Measurements from ENCODE around the gene ISM1. TPM values are rescaled to one million over a fixed set of nuclear protein-coding genes. Genes with fewer than 3 reads are reported as not detected.

Gene ISM1
- total RNA-seq, 1 experiment from 2014 or later, result 0.20 TPM

GRCh38 chr20:13226367-13226766, 5.3 kb downstream of the ISM1 start:
- Histone ChIP-seq H3K23me2 (ENCODE audit: insufficient read length, low read depth, low read length, poor library complexity, severe bottlenecking) (peaks cover 12% of the 10 kb centered on the region), H2AFZ (ENCODE audit: low read length) (no peak overlapping the region), H4K91ac (ENCODE audit: insufficient read length, low read depth, low read length) (no peak overlapping the region), H3K4me2 (ENCODE audit: insufficient read depth, insufficient read length, low read length) (no peak overlapping the region), H4K20me1 (ENCODE audit: control insufficient read depth, insufficient read depth, insufficient read length) (no peaks in the 10 kb centered on the region), H3K18ac (ENCODE audit: insufficient read length, low read depth, low read length) (no peak overlapping the region), H2BK12ac (ENCODE audit: insufficient read length, low read depth, low read length) (no peak overlapping the region), H3K27me3 (ENCODE audit: insufficient read depth, low read length) (peaks cover 4% of the 10 kb centered on the region; the same call in 1 of the 2 replicates), H3K9ac (ENCODE audit: extremely low read depth, insufficient read length, low read length) (no peak overlapping the region), H2BK20ac (ENCODE audit: low read depth, low read length, poor library complexity, severe bottlenecking) (no peak overlapping the region), H3K4me1 (ENCODE audit: insufficient read depth, low read length) (no peaks in the 10 kb centered on the region), H3K79me2 (ENCODE audit: insufficient read depth, low read length) (no peaks in the 10 kb centered on the region), H3K4ac (ENCODE audit: low read depth, low read length) (no peak overlapping the region), H2BK15ac (ENCODE audit: low read depth, low read length) (no peak overlapping the region), H4K5ac (ENCODE audit: insufficient read length, low read depth, low read length) (no peak overlapping the region), H3K9me3 (ENCODE audit: control insufficient read depth, low read depth, low read length) (no peaks in the 10 kb centered on the region), H3K27ac (ENCODE audit: insufficient read length, low read depth, low read length) (no peak overlapping the region), H4K8ac (replicated peaks; ENCODE audit: insufficient read length, low read depth, low read length) (no peak overlapping the region), H3K56ac (ENCODE audit: insufficient read length, low read depth, low read length) (no peak overlapping the region), H2BK5ac (ENCODE audit: insufficient read length, low read length) (no peak overlapping the region), H3K23ac (ENCODE audit: insufficient read length, low read depth, low read length) (no peak overlapping the region), H3T11ph (ENCODE audit: low read length) (no peak overlapping the region), H3K79me1 (ENCODE audit: insufficient read depth, low read depth, low read length, poor library complexity, severe bottlenecking) (no peaks in the 10 kb centered on the region), H2AK5ac (ENCODE audit: insufficient read length, low read length) (no peak overlapping the region), H3K14ac (ENCODE audit: insufficient read depth, low read length) (no peak overlapping the region), H2BK120ac (ENCODE audit: low read depth, low read length, poor library complexity, severe bottlenecking) (no peak overlapping the region)
- Mint-ChIP-seq H3K36me3 (ENCODE audit: insufficient read depth in 1 of 3, low read depth in 3 of 3) (no peaks in the 10 kb centered on the region; a peak in 1 of 7 replicates), H3K27ac (no peak overlapping the region), H3K4me3 (no peak overlapping the region), H3K4me1 (peaks cover 10 to 15% of the 10 kb centered on the region in 2 experiments), H3K9me3 (no peaks in the 10 kb centered on the region; a peak in 2 of 5 replicates), H3K27me3 (ENCODE audit: low read depth) (peaks cover 48% of the 10 kb centered on the region)
- no peak for TF ChIP-seq CTCF (conservative IDR thresholded peaks at IDR 0.05)
- no CpG with 5 or more reads among the region's 1 CpG for WGBS (ENCODE audit: extremely low coverage, insufficient read length, low lambda C conversion rate)
- no peak for DNase-seq

All from H9 (cell line).